Lower leg skin (tissue), 3 donors: Measurements from ENCODE around the gene PPP1R10.

ENCODE experiments used
- CTCF ChIP-seq, 3 donors: fragments of 450-650 bp; IDR thresholded peaks; one replicate each; pipeline ENCODE4 v1.5.1; 2016; ENCODE audit warnings: antibody characterized with exemption in 3 of 3, mild to moderate bottlenecking in 3 of 3, moderate library complexity in 2 of 3
- POLR2A ChIP-seq, 2 donors: fragments of 450-650 bp; IDR thresholded peaks; one replicate each; pipeline ENCODE4 v1.6.1; 2016 to 2017; ENCODE audit warnings: antibody characterized with exemption in 2 of 2, mild to moderate bottlenecking in 1 of 2, moderate library complexity in 1 of 2

GRCh38 chr6:30568245-30568644 is 48.8 kb downstream of the PPP1R10 start:
- TF ChIP-seq CTCF (IDR thresholded peaks at IDR 0.05) (no peak), POLR2A (IDR thresholded peaks at IDR 0.05) (no peak)
